Stomach (tissue), 9 donors: ENCODE data around the gene TGM1. TPM values are rescaled to one million over a fixed set of nuclear protein-coding genes. Genes with fewer than 3 reads are reported as not detected.

Source experiments
- DNase-seq, 2 donors: peaks; one replicate each; pipeline versions ENCODE4 v3.0.0 to v3.0.0-alpha.2; 2013 to 2019
- H3K27ac ChIP-seq, 5 donors: fragments of 200-600 bp in 4 of 5; sonication (generic) in 4 of 5; one replicate each; pipeline ENCODE4 v1.5.1; 2013 to 2019; ENCODE audit warnings: mild to moderate bottlenecking in 1 of 5, moderate library complexity in 1 of 5
- H3K27me3 ChIP-seq, 3 donors: fragments of 200-600 bp; sonication (generic); one replicate each; pipeline ENCODE4 v1.5.1; 2017 to 2019; ENCODE audit warnings: mixed run types in 1 of 3
- H3K36me3 ChIP-seq, 4 donors: fragments of 200-600 bp; sonication (generic); 1 replicate in 3 of 4; 2 replicates in 1 of 4; pipeline ENCODE4 v1.5.1; 2016 to 2019
- H3K4me1 ChIP-seq, 4 donors: fragments of 200-600 bp; sonication (generic); one replicate each; pipeline ENCODE4 v1.5.1; 2016 to 2019
- H3K4me3 ChIP-seq, 4 donors: fragments of 200-600 bp; sonication (generic) in 3 of 4; one replicate each; pipeline ENCODE4 v1.5.1; 2016 to 2019; ENCODE audit warnings: mild to moderate bottlenecking in 1 of 4
- H3K9me3 ChIP-seq, 4 donors: fragments of 200-600 bp; sonication (generic); one replicate each; pipeline ENCODE4 v1.5.1; 2016 to 2019
- EP300 ChIP-seq: sonication (generic); formaldehyde crosslinking; IDR thresholded peaks from one replicate; pipeline ENCODE4 v1.6.1; 2017; ENCODE audit warnings: antibody characterized with exemption
- POLR2A ChIP-seq, 4 donors: fragments of 450-650 bp; IDR thresholded peaks; one replicate each; pipeline ENCODE4 v1.6.1; 2016; ENCODE audit warnings: antibody characterized with exemption in 4 of 4, control low read depth in 2 of 4, mild to moderate bottlenecking in 1 of 4, moderate library complexity in 1 of 4
- POLR2AphosphoS5 ChIP-seq, 3 donors: sonication (generic); formaldehyde crosslinking; IDR thresholded peaks; one replicate each; pipeline ENCODE4 v1.6.1; 2016; ENCODE audit warnings: antibody characterized with exemption in 3 of 3
- WGBS, 5 donors: extraction: QIAGEN DNeasy Blood & Tissue Kit in 3 of 5; methylation state at CpG; one replicate each; pipeline versions ENCODE4 v1.1.5 to v1.1.7; 2013 to 2018; 5-methylcytosine and 5-hydroxymethylcytosine counted together
- intact Hi-C: fragments of 100-400 bp; cut with DNase I; formaldehyde crosslinking; loops from one replicate; pipeline ENCODE4 v1.15.1; 2023; ENCODE audit warnings: low total_unique reads
- polyA plus RNA-seq, 3 donors: library from polyadenylated mRNA; stranded (reverse); fragments of 200-250 nt; gene quantifications; one replicate each; pipeline ENCODE4 v1.2.3, GENCODE V29; 2013
- total RNA-seq, 5 donors: library from RNA; depleted of rRNA; stranded (reverse); fragments of >200 nt; gene quantifications; one replicate each; pipeline versions ENCODE4 v1.1.0 to v1.2.3, GENCODE V29; 2014 to 2016
- TF ChIP-seq, protein P1 (sequence below), 7 experiments: fragments of 450-650 bp in 4 of 7; fragments of 200-600 bp in 3 of 7; sonication (generic) in 3 of 7; IDR thresholded peaks; one replicate each; pipeline ENCODE4 v1.5.1; 2016 to 2019; ENCODE audit warnings: antibody characterized with exemption in 7 of 7, control low read depth in 2 of 7, mild to moderate bottlenecking in 1 of 7
- donor health status: healthy with polysubstance abuse.
- donor health status: Bipolar disorder and iron deficiency.
- donor health status: healthy.

Gene TGM1
- total and polyA plus RNA-seq, 8 donors, result 1.7 to 131 (median 5.1) TPM

DNA sequence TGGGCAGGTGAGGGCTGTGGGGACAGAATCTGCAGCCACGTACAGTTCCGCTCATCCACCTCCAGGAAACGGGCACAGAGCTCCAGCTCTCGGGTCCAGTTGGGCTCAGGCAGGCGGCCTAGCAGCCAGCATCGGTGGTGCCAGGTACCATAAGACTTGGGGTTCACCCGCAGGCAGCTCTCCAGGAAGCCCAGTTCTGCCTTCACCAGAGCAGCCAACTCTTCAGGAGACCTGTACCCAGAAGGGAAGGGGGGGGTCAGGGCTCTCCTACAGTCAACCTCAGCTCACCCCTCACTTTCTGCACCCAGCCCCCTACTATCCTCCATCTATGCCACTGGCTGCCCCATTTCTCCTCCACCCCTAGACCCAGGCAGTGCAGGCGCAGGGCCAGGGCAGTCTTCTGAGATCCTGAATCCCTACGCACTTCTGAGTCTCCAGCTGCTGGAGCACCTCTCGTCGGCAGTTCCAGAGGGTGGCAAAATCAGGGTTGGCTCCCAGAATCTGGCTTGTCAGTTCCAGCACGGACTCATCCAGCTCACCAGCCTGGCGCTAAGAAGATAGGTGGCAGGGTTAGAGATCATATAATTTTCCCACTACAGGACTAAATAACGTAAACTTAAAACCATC, 7.0 kb upstream of the TGM1 start:
- H3K9me3 ChIP-seq, result no peaks in the 10 kb centered on the region
- 94 to 97% (median 95%) methylated on average over 9 to 14 of the region's 14 CpGs for WGBS, 5 donors
- no peak for DNase-seq
- peak overlapping the region in 1 of 5 donors; percentile 94 for H3K27ac ChIP-seq
- H3K27me3 ChIP-seq, result no peaks in the 10 kb centered on the region
- peak overlapping the region in 1 of 4 donors; percentile 71 for H3K4me3 ChIP-seq
- H3K4me1 ChIP-seq, result peaks cover 9 to 44% (median 26%) of the 10 kb centered on the region in 4 donors
- intact Hi-C loops, result no loop called here
- TF ChIP-seq POLR2AphosphoS5 (IDR thresholded peaks at IDR 0.05) (no peak), EP300 (no peak), POLR2A (IDR thresholded peaks at IDR 0.05) (no peak)
- TF ChIP-seq, protein P1, sequence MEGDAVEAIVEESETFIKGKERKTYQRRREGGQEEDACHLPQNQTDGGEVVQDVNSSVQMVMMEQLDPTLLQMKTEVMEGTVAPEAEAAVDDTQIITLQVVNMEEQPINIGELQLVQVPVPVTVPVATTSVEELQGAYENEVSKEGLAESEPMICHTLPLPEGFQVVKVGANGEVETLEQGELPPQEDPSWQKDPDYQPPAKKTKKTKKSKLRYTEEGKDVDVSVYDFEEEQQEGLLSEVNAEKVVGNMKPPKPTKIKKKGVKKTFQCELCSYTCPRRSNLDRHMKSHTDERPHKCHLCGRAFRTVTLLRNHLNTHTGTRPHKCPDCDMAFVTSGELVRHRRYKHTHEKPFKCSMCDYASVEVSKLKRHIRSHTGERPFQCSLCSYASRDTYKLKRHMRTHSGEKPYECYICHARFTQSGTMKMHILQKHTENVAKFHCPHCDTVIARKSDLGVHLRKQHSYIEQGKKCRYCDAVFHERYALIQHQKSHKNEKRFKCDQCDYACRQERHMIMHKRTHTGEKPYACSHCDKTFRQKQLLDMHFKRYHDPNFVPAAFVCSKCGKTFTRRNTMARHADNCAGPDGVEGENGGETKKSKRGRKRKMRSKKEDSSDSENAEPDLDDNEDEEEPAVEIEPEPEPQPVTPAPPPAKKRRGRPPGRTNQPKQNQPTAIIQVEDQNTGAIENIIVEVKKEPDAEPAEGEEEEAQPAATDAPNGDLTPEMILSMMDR (IDR thresholded peaks at IDR 0.05), result no peak
- peaks cover 30 to 51% (median 50%) of the 10 kb centered on the region in 4 donors for H3K36me3 ChIP-seq

DNA sequence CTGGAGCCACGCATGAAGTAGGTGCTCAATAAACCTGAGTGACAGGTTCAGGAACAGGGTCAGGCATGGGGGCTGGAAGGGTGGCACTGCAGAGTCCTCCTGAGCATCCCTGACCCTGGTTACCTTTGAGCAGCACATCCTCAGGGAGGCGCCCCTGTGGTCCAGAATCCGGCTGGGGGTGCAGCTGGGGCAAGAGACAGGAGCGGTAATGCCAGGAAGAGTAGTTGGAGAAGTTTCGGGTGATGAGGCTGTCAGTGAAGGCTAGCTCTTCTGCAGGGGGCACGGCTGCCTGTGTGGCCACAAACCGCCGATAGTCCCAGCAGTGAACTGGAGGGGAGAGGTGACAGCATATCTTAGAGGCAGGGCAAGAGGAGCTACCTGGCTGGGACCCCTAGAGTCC, 6.4 kb upstream of the TGM1 start:
- 94 to 98% (median 96%) methylated on average over 6 to 8 of the region's 8 CpGs for WGBS, 5 donors
- intact Hi-C loops, result no loop called here
- no peak for TF ChIP-seq EP300
- no peak for TF ChIP-seq POLR2AphosphoS5 (IDR thresholded peaks at IDR 0.05)
- TF ChIP-seq, protein P1 (IDR thresholded peaks at IDR 0.05), result no peak
- TF ChIP-seq POLR2A (IDR thresholded peaks at IDR 0.05), result no peak
- Histone ChIP-seq H3K4me3 (no peak overlapping the region), H3K27me3 (no peaks in the 10 kb centered on the region), H3K27ac (no peak overlapping the region), H3K36me3 (peaks cover 30 to 57% (median 55%) of the 10 kb centered on the region in 4 donors), H3K9me3 (no peaks in the 10 kb centered on the region), H3K4me1 (peaks cover 9 to 37% (median 25%) of the 10 kb centered on the region in 4 donors)
- DNase-seq, result no peak

DNA sequence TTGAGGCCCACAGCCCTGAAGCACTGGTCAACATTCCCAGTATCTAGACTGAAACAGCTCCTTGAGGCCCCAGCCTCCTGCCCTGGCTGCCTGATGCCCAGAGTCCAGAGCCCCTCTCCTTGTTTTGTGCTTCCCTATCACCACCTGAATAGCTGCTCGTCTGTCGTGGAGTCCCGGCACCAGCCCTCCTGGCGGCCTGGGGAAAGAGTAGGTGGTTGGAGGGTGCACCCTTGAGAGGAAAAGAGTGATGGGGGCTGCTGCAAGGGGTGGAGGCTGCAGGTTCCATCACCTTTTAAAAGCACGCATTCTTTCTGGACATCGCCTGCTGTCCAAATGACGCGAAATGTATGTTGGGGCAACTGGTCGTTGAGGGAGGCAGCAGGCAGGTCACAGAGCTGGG, 5.2 kb upstream of the TGM1 start:
- intact Hi-C loops, result no loop called here
- Histone ChIP-seq H3K9me3 (no peaks in the 10 kb centered on the region), H3K27me3 (no peaks in the 10 kb centered on the region), H3K4me3 (no peak overlapping the region), H3K27ac (no peak overlapping the region), H3K36me3 (peaks cover 30 to 65% (median 56%) of the 10 kb centered on the region in 4 donors), H3K4me1 (peaks cover 3 to 26% (median 15%) of the 10 kb centered on the region in 4 donors)
- 89 to 96% (median 94%) methylated on average over 9 of the region's 9 CpGs for WGBS, 5 donors
- no peak for DNase-seq
- no peak for TF ChIP-seq POLR2A (IDR thresholded peaks at IDR 0.05)
- no peak for TF ChIP-seq POLR2AphosphoS5 (IDR thresholded peaks at IDR 0.05)
- TF ChIP-seq, protein P1 (IDR thresholded peaks at IDR 0.05), result no peak
- TF ChIP-seq EP300, result no peak

DNA sequence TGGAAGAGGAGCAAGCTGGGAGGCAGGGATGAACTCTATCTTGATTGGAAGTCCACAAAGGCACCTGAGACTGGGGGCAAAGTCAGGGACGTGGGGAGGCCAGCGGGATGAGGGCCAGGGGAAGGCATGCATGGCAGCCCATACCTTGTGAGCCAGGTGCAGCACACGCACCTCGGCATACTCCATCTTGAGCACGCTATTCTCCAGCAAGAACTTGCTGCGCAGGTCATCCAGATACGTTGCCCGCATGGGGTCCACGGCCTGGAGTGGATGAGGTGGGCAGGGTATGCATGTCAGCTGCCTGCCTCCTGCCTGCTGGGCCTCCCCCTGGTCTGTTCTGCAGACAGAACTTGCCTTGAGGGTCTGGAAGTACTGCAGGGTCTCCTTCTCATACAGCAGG, 4.5 kb upstream of the TGM1 start:
- Histone ChIP-seq H3K36me3 (peaks cover 30 to 65% (median 56%) of the 10 kb centered on the region in 4 donors), H3K27ac (no peak overlapping the region), H3K27me3 (no peaks in the 10 kb centered on the region), H3K4me3 (no peak overlapping the region), H3K9me3 (no peaks in the 10 kb centered on the region), H3K4me1 (peaks cover 0 to 19% (median 12%) of the 10 kb centered on the region in 4 donors)
- 87 to 94% (median 93%) methylated on average over 4 to 9 of the region's 9 CpGs for WGBS, 5 donors
- no peak for DNase-seq
- TF ChIP-seq, protein P1 (IDR thresholded peaks at IDR 0.05), result no peak
- TF ChIP-seq POLR2AphosphoS5 (IDR thresholded peaks at IDR 0.05) (no peak), EP300 (no peak), POLR2A (IDR thresholded peaks at IDR 0.05) (no peak)
- intact Hi-C loops, result no loop called here
